OCI-LY3 (cell line): ENCODE measurements around the gene DCTPP1.

Experiments
- CTCF ChIP-seq: fragments of 200-600, 300-600 bp; sonication (generic); IDR thresholded peaks from 2 replicates; pipeline ENCODE4 v1.5.1; 2014; ENCODE audit warnings: antibody characterized with exemption, low read length, low read depth
- EZH2phosphoT487 ChIP-seq: fragments of 200-600 bp; shearing (Covaris generic); IDR thresholded peaks from 2 replicates; pipeline ENCODE4 v1.6.1; 2018; ENCODE audit warnings: antibody characterized with exemption, mixed run types, low read depth

GRCh38 chr16:30406795-30407101 lies 23.1 kb downstream of the DCTPP1 start:
- TF ChIP-seq CTCF (no peak), EZH2phosphoT487 (no peak)
